ENCODE measurements around the gene HAGH.

- TF ChIP-seq EP300 (IDR thresholded peaks at IDR 0.05) (no peak), CTCF (IDR thresholded peaks at IDR 0.05) (no peak), POLR2A (IDR thresholded peaks at IDR 0.05) (no peak), POLR2AphosphoS5 (IDR thresholded peaks at IDR 0.05) (no peak)
Measured at GRCh38 chr16:1831186-1832075, 4.8 kb upstream of the HAGH start.
